WERI-Rb-1 (cell line): ENCODE data around the gene SPG21.

Experiments
- DNase-seq: peaks from one replicate; pipeline ENCODE4 v3.0.0-alpha.2; 2020
- H3K27ac ChIP-seq: fragments of 250-450 bp; sonication (Bioruptor Pico); 2 replicates; pipeline ENCODE4 v1.5.1; 2020; ENCODE audit warnings: mild to moderate bottlenecking, moderate library complexity
- H3K27me3 ChIP-seq: fragments of 250-450 bp; sonication (Bioruptor Pico); 2 replicates; pipeline ENCODE4 v1.5.1; 2021; ENCODE audit warnings: mild to moderate bottlenecking, low read depth, moderate library complexity; ENCODE audit not compliant: insufficient read depth, severe bottlenecking
- H3K36me3 ChIP-seq: fragments of 250-450 bp; sonication (Bioruptor Pico); 2 replicates; pipeline ENCODE4 v1.5.1; 2020; ENCODE audit warnings: mild to moderate bottlenecking, moderate library complexity
- H3K4me3 ChIP-seq: 2 replicates; pipeline ENCODE4 v1.5.1; 2011; ENCODE audit warnings: low read depth, mild to moderate bottlenecking, control low read depth, low read length
- H3K9me3 ChIP-seq: fragments of 250-450 bp; sonication (Bioruptor Pico); 2 replicates; pipeline ENCODE4 v1.5.1; 2021; ENCODE audit warnings: mild to moderate bottlenecking, moderate library complexity; ENCODE audit not compliant: severe bottlenecking
- CTCF ChIP-seq: IDR thresholded peaks from 2 replicates; pipeline ENCODE4 v1.5.1; 2011; ENCODE audit warnings: low read depth, mild to moderate bottlenecking, control low read depth, inconsistent platforms, low read length

SPG21 gene, protein sequence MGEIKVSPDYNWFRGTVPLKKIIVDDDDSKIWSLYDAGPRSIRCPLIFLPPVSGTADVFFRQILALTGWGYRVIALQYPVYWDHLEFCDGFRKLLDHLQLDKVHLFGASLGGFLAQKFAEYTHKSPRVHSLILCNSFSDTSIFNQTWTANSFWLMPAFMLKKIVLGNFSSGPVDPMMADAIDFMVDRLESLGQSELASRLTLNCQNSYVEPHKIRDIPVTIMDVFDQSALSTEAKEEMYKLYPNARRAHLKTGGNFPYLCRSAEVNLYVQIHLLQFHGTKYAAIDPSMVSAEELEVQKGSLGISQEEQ

DNA sequence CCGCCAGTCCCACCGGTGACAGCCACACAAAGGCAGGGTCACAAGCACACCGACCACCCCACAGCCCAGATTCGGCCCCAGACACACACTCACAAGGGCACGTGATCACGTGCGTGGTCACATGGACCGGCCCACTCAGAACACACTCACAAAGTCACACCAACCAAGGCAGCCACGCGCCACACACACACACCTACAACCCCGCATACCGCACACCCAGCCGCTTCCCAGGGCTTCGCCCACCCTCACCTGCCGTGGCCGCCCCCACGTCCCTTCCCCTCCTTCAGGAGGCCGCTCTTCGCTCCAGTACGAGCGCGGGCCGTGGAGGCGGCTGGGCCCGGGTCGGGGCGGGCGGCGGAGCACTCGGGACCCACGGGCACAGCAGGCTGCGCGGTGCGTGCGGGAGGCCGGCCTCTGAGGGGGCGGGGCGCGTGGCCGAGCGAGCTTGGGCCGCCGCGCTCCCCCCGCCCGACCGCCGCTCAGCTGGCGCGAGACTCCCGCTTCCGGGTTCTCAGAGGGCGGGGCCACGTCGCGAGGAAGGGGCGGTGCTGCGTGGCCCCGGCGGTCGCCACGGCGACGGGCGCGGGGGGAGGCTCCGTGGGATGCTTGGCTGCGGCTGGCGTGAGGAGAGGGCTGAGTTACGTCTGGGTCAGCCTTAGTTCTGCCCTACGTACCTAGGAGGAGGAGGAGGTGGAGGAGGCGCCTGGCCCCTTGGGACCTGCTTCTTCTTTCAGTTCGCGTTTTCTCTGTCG is at the start of gene SPG21:
Gene SPG21, minus strand, starts transcription at position 499 of the 752 bp plus-strand sequence. CDS start 6,345 bp downstream, outside the sequence.
- no peaks in the 10 kb centered on the region for H3K27me3 ChIP-seq
- H3K9me3 ChIP-seq: no peaks in the 10 kb centered on the region
- H3K36me3 ChIP-seq: peaks cover 2% of the 10 kb centered on the region
- TF ChIP-seq CTCF: no peak
- peak; percentile 95 for DNase-seq
- peak within 1 kb of the TSS; percentile 98 for H3K4me3 ChIP-seq
- peak within 1 kb of the TSS; percentile 85 for H3K27ac ChIP-seq

GRCh38 chr15:65038836-65039235 is 49.1 kb upstream of the SPG21 start:
- DNase-seq: no peak
- H3K27ac ChIP-seq: no peak overlapping the region
- TF ChIP-seq CTCF: no peak

GRCh38 chr15:65038428-65038827 is 48.7 kb upstream of the SPG21 start:
- no peak for DNase-seq
- Histone ChIP-seq H3K4me3 (no peak overlapping the region), H3K27me3 (no peaks in the 10 kb centered on the region), H3K27ac (no peak overlapping the region), H3K9me3 (peaks cover 2% of the 10 kb centered on the region), H3K36me3 (no peaks in the 10 kb centered on the region)
- TF ChIP-seq CTCF: no peak

More at GRCh38 chr15:65038836-65039235, 49.1 kb upstream of the SPG21 start:
- Histone ChIP-seq H3K9me3 (peaks cover 2% of the 10 kb centered on the region), H3K36me3 (no peaks in the 10 kb centered on the region), H3K4me3 (no peak overlapping the region), H3K27me3 (no peaks in the 10 kb centered on the region)

GRCh38 chr15:65037309-65037708 is 47.6 kb upstream of the SPG21 start:
- Histone ChIP-seq H3K9me3 (peaks cover 2% of the 10 kb centered on the region), H3K27ac (no peak overlapping the region), H3K4me3 (no peak overlapping the region), H3K27me3 (no peaks in the 10 kb centered on the region), H3K36me3 (no peaks in the 10 kb centered on the region)
- TF ChIP-seq CTCF: no peak
- DNase-seq: no peak

DNA sequence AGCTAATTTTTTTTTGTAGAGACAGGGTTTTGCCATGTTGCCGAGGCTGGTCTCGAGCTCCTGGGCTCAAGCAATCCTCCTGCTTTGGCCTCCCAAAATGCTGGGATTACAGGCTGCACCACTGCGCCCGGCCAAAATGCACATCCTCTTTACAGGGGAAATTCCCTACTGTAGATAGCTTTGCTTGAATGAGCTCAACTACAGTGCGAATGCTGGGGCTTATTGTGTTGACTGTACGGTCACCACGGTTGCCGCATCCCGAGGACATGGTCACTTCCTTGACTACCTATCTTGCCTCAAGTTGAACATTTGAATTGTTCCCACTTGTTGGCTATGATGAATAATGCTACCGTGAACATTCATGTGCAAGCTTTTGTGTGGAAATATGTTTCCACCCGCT is 45.0 kb upstream of the SPG21 start:
- no peak for DNase-seq
- Histone ChIP-seq H3K4me3 (no peak overlapping the region), H3K27ac (no peak overlapping the region), H3K9me3 (no peaks in the 10 kb centered on the region), H3K27me3 (no peaks in the 10 kb centered on the region), H3K36me3 (no peaks in the 10 kb centered on the region)
- no peak for TF ChIP-seq CTCF
